GM21447 (cell line): ENCODE results near the gene EDC4.
"Not testable (repeated sequence)": the region's sequence is repeated elsewhere in the genome, so short reads cannot be mapped to it uniquely, and the experiment has no call there.

Source experiments
- ATAC-seq: cut with Tn5 transposase; IDR thresholded peaks from one replicate; pipeline ENCODE4 v1.9.1; 2021; ENCODE audit not compliant: unreplicated experiment

Gene EDC4

GRCh38 chr16:67872631-67873434 is at the start of gene EDC4:
TSS of gene EDC4 (plus strand) at chr16:67873052. CDS start at chr16:67873262, 210 bp downstream.
- ATAC-seq = peak; percentile 62

GRCh38 chr16:67825119-67825518 is 47.7 kb upstream of the EDC4 start:
- no peak for ATAC-seq

GRCh38 chr16:67825906-67826305 is 46.9 kb upstream of the EDC4 start:
- ATAC-seq = no peak

- ATAC-seq = no peak
Measured at GRCh38 chr16:67828651-67829050, 44.2 kb upstream of the EDC4 start.

GRCh38 chr16:67833030-67833414 is 39.8 kb upstream of the EDC4 start:
- no peak for ATAC-seq

GRCh38 chr16:67833415-67834241 is 39.2 kb upstream of the EDC4 start:
- peak; percentile 97 for ATAC-seq

GRCh38 chr16:67834242-67834614 is 38.6 kb upstream of the EDC4 start:
- ATAC-seq = no peak

GRCh38 chr16:67837190-67837589 is 35.7 kb upstream of the EDC4 start:
- ATAC-seq = not testable (repeated sequence)

- no peak for ATAC-seq
Measured at GRCh38 chr16:67837811-67838210, 35.0 kb upstream of the EDC4 start.

GRCh38 chr16:67841198-67841815 is 31.5 kb upstream of the EDC4 start:
- no peak for ATAC-seq

GRCh38 chr16:67841816-67842508 is 30.9 kb upstream of the EDC4 start, which contains the start of gene THAP11:
TSS of gene THAP11 (plus strand) at chr16:67842320. CDS start at chr16:67842555, 235 bp downstream.
- ATAC-seq = peak; percentile 36

- ATAC-seq = peak; percentile 5
Measured at GRCh38 chr16:67842509-67843342, 30.1 kb upstream of the EDC4 start.

GRCh38 chr16:67843343-67843765 is 29.5 kb upstream of the EDC4 start:
- no peak for ATAC-seq

GRCh38 chr16:67844497-67844896 is 28.4 kb upstream of the EDC4 start:
- ATAC-seq = no peak

GRCh38 chr16:67845291-67846062 is 27.4 kb upstream of the EDC4 start:
- no peak for ATAC-seq

GRCh38 chr16:67846063-67846319 is 26.9 kb upstream of the EDC4 start:
- no peak for ATAC-seq

- peak; percentile 60 for ATAC-seq
Measured at GRCh38 chr16:67846320-67847063, 26.4 kb upstream of the EDC4 start, which contains the start of gene NUTF2. TSS of gene NUTF2 (plus strand) at chr16:67846933. CDS start at chr16:67865131, 18,198 bp downstream.

GRCh38 chr16:67847064-67847861 is 25.6 kb upstream of the EDC4 start, which contains the start of gene CENPT:
TSS of gene CENPT (minus strand) at chr16:67847693. CDS start at chr16:67833859, 13,834 bp downstream.
- peak; percentile 33 for ATAC-seq
